ENCODE data around the gene ADAMTS19.

The ADAMTS19 gene

DNA sequence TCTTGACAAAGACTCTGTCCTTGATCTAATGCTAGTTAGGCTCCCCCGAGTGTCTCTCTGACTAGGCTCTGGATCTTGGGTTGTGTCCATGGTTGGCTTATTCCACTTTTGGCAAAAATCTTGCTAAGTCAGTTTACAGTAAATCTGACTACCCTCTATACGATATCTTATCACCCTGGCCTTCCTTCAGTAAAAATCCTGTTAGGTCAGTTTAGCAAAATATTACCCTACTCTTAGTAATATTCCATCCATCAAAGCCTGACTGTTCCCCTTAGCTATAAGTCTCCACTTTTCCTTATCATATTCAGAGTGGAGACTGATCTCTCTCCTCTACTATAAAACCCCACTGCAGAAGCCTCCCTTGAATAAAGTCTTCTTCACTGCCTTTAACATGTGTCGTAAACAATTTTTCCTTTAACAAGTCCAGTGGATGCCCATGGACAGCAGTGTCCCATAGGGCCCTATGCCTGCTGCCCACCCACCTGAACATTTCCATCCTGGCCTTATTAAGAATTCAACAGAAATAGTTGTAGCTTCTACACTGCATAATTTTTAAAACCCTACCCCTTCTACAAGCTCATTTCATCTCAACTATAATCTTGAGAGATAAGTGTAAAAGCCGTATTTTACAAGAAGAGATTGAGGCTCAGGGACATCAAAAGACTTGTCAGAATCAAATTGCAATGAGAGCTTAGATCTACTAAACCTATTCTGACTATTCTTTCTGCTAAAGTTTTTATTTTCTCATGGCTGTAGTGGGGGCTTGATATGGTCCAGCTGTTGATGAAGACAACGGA lies 310.1 kb downstream of the ADAMTS19 start:
- DNase-seq = no peak

GRCh38 chr5:129771058-129771838 lies 311.1 kb downstream of the ADAMTS19 start:
- DNase-seq = peak; percentile 54

- DNase-seq = no peak
Measured at GRCh38 chr5:129773376-129773775, 313.3 kb downstream of the ADAMTS19 start.

- no peak for DNase-seq
Measured at GRCh38 chr5:129781594-129781993, 321.5 kb downstream of the ADAMTS19 start.

Data from stimulated activated CD8-positive, alpha-beta memory T cell treated with anti-CD3 and anti-CD28 coated beads, Interleukin-4, amount 100 ng/mL, for 48 hours (primary cell).